ENCODE data around the gene SFXN5. TPM values are rescaled to one million over a fixed set of nuclear protein-coding genes. Genes with fewer than 3 reads are reported as not detected.

SFXN5 gene
- total RNA-seq, 4 donors from 2014 or later, result 22.9 to 55.4 (median 41.2) TPM

DNA sequence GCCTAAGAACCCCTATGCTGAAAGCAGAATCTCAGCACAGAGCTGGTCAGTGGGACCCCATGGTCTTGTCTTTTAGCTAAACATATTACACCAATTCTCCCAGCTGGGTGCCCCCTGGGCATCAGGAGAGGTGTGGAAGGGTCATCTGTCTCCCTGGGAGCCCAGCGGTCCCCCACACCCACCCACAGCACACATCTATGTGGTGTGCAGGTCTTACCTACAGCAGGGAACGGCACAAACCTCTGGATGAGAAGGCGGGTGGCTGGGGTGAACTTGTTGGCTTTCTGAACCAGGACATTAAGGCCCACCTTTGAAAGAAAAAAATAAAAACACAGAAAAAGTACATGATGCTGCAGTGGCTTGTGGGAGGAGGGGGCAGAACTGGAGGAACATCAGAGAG is 83.5 kb downstream of the SFXN5 start:
- no peaks in the 10 kb centered on the region for H3K27me3 ChIP-seq
- peaks cover 0 to 21% (median 0%) of the 10 kb centered on the region in 3 donors for H3K36me3 ChIP-seq
- peak in 2 of 3 donors; percentile 6 to 26 for DNase-seq
- no peak overlapping the region for H3K4me3 ChIP-seq
- no peaks in the 10 kb centered on the region for H3K9me3 ChIP-seq
- peaks cover 0 to 3% (median 0%) of the 10 kb centered on the region in 4 donors for H3K4me1 ChIP-seq
- TF ChIP-seq, protein P1, sequence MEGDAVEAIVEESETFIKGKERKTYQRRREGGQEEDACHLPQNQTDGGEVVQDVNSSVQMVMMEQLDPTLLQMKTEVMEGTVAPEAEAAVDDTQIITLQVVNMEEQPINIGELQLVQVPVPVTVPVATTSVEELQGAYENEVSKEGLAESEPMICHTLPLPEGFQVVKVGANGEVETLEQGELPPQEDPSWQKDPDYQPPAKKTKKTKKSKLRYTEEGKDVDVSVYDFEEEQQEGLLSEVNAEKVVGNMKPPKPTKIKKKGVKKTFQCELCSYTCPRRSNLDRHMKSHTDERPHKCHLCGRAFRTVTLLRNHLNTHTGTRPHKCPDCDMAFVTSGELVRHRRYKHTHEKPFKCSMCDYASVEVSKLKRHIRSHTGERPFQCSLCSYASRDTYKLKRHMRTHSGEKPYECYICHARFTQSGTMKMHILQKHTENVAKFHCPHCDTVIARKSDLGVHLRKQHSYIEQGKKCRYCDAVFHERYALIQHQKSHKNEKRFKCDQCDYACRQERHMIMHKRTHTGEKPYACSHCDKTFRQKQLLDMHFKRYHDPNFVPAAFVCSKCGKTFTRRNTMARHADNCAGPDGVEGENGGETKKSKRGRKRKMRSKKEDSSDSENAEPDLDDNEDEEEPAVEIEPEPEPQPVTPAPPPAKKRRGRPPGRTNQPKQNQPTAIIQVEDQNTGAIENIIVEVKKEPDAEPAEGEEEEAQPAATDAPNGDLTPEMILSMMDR (IDR thresholded peaks at IDR 0.05), result no peak
- TF ChIP-seq POLR2A (IDR thresholded peaks at IDR 0.05), result no peak
- H3K27ac ChIP-seq, result no peak overlapping the region

- peak in 1 of 3 donors; percentile 25 for DNase-seq
- Histone ChIP-seq H3K27ac (no peak overlapping the region), H3K27me3 (no peaks in the 10 kb centered on the region), H3K9me3 (no peaks in the 10 kb centered on the region), H3K36me3 (peaks cover 0 to 21% (median 0%) of the 10 kb centered on the region in 3 donors), H3K4me3 (no peak overlapping the region), H3K4me1 (peaks cover 0 to 4% (median 0%) of the 10 kb centered on the region in 4 donors)
- TF ChIP-seq, protein P1 (IDR thresholded peaks at IDR 0.05), result no peak
- TF ChIP-seq POLR2A (IDR thresholded peaks at IDR 0.05), result no peak
Observed at GRCh38 chr2:72985891-72986683, 85.4 kb downstream of the SFXN5 start.

GRCh38 chr2:72985136-72985535 is 86.4 kb downstream of the SFXN5 start:
- no peak overlapping the region for H3K4me3 ChIP-seq
- no peaks in the 10 kb centered on the region for H3K9me3 ChIP-seq
- peak in 1 of 3 donors; percentile 21 for DNase-seq
- peaks cover 0 to 21% (median 0%) of the 10 kb centered on the region in 3 donors for H3K36me3 ChIP-seq
- no peak overlapping the region for H3K27ac ChIP-seq
- no peak for TF ChIP-seq POLR2A (IDR thresholded peaks at IDR 0.05)
- TF ChIP-seq, protein P1 (IDR thresholded peaks at IDR 0.05), result no peak
- no peaks in the 10 kb centered on the region for H3K27me3 ChIP-seq
- H3K4me1 ChIP-seq, result peaks cover 0 to 4% (median 0%) of the 10 kb centered on the region in 4 donors

- H3K4me3 ChIP-seq, result no peak overlapping the region
- DNase-seq, result peak in 1 of 3 donors; percentile 18
- H3K27ac ChIP-seq, result peak overlapping the region in 1 of 4 donors; percentile 39
- H3K9me3 ChIP-seq, result no peaks in the 10 kb centered on the region
- H3K4me1 ChIP-seq, result peaks cover 0 to 4% (median 0%) of the 10 kb centered on the region in 4 donors
- no peak for TF ChIP-seq POLR2A (IDR thresholded peaks at IDR 0.05)
- TF ChIP-seq, protein P1 (IDR thresholded peaks at IDR 0.05), result no peak
- peaks cover 0 to 21% (median 0%) of the 10 kb centered on the region in 3 donors for H3K36me3 ChIP-seq
- H3K27me3 ChIP-seq, result no peaks in the 10 kb centered on the region
Observed at GRCh38 chr2:72984172-72984671, 87.3 kb downstream of the SFXN5 start.

DNA sequence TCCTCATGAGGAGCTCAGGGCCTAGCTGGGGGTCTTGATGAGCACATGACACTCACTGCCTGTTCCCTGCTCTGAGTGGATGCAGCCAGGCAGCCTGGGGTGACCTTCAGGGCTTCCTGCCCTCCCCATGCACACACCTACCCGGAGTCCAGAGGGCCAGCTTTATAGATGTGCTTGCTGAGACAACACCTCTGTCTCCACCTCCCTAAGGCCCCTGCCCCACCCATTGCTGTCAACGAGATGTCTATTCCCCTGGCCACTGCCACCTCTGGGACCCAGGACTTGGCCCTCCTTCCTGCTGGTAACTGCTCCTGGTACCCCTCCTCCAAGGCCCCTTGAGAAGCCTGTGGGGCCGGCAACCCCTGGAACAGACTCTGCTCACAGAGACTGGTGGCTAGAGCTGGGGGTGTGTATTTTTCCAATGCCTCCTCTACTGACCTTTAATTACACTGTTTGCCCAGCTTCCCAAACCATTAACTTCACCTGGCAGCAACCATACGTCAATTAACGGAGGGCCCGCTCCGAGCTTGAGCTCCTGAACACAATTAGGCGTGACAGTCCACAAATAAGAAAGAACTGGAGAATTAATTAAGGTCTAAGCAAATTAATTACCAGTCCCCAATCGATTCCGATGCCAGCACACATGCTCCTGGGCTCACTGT is 87.9 kb downstream of the SFXN5 start:
- peak in 2 of 3 donors; percentile 68 to 69 for DNase-seq
- Histone ChIP-seq H3K27me3 (no peaks in the 10 kb centered on the region), H3K36me3 (peaks cover 0 to 16% (median 0%) of the 10 kb centered on the region in 3 donors), H3K9me3 (no peaks in the 10 kb centered on the region), H3K4me3 (no peak overlapping the region), H3K27ac (peak overlapping the region in 1 of 4 donors; percentile 39), H3K4me1 (peaks cover 0 to 4% (median 0%) of the 10 kb centered on the region in 4 donors)
- TF ChIP-seq, protein P1 (IDR thresholded peaks at IDR 0.05), result no peak
- TF ChIP-seq POLR2A (IDR thresholded peaks at IDR 0.05), result no peak

Data from Peyer's patch (tissue), 4 donors.